Erythroblast (primary cell): Measurements from ENCODE around the gene GPATCH2L.

Experiments
- GATA1 ChIP-seq: IDR thresholded peaks from 2 replicates; pipeline ENCODE4 v1.6.1; 2011; ENCODE audit warnings: low read depth, mild to moderate bottlenecking, control low read depth, low read length, moderate library complexity
- POLR2A ChIP-seq: IDR thresholded peaks from 2 replicates; pipeline ENCODE4 v1.6.1; 2011; ENCODE audit warnings: mild to moderate bottlenecking, low read length

GRCh38 chr14:76245097-76245496 lies 93.4 kb downstream of the GPATCH2L start:
- TF ChIP-seq POLR2A (no peak), GATA1 (no peak)
